Activated T-cell treated with anti-CD3 and anti-CD28 coated beads, Interleukin-2, amount 50 U/mL, for 24 hours (primary cell): ENCODE data around the gene HHATL.

Experiments
- DNase-seq: peaks from one replicate; pipeline ENCODE4 v3.0.0-alpha.2; 2020
- H3K27ac Mint-ChIP-seq: 2 replicates; pipeline ENCODE4 v1.8.0; 2020; ENCODE audit warnings: mild to moderate bottlenecking, mixed read lengths
- H3K27me3 Mint-ChIP-seq: 2 replicates; pipeline ENCODE4 v1.8.0; 2020; ENCODE audit warnings: mixed read lengths
- H3K36me3 Mint-ChIP-seq: 2 replicates; pipeline ENCODE4 v1.8.0; 2020; ENCODE audit warnings: low read depth, mixed read lengths
- H3K4me1 Mint-ChIP-seq: 2 replicates; pipeline ENCODE4 v1.8.0; 2020; ENCODE audit warnings: low read depth, mixed read lengths
- H3K4me3 Mint-ChIP-seq: 2 replicates; pipeline ENCODE4 v1.8.0; 2020; ENCODE audit warnings: mild to moderate bottlenecking, moderate library complexity, mixed read lengths
- H3K9me3 Mint-ChIP-seq: 2 replicates; pipeline ENCODE4 v1.8.0; 2020; ENCODE audit warnings: mixed read lengths

The HHATL gene

GRCh38 chr3:42675909-42676308 is 26.7 kb downstream of the HHATL start:
- Mint-ChIP-seq H3K4me1 (peaks cover 11% of the 10 kb centered on the region), H3K36me3 (no peaks in the 10 kb centered on the region), H3K27me3 (no peaks in the 10 kb centered on the region), H3K27ac (no peak overlapping the region), H3K9me3 (peaks cover 18% of the 10 kb centered on the region), H3K4me3 (no peak overlapping the region)
- DNase-seq, result no peak

GRCh38 chr3:42674146-42674545 is 28.5 kb downstream of the HHATL start:
- Mint-ChIP-seq H3K27ac (no peak overlapping the region), H3K4me1 (peaks cover 1% of the 10 kb centered on the region), H3K9me3 (peaks cover 18% of the 10 kb centered on the region), H3K4me3 (no peak overlapping the region), H3K36me3 (no peaks in the 10 kb centered on the region), H3K27me3 (no peaks in the 10 kb centered on the region)
- DNase-seq, result no peak

GRCh38 chr3:42673082-42673481 is 29.5 kb downstream of the HHATL start:
- DNase-seq, result no peak
- H3K4me1 Mint-ChIP-seq, result no peaks in the 10 kb centered on the region
- H3K4me3 Mint-ChIP-seq, result no peak overlapping the region
- no peaks in the 10 kb centered on the region for H3K27me3 Mint-ChIP-seq
- no peaks in the 10 kb centered on the region for H3K36me3 Mint-ChIP-seq
- H3K27ac Mint-ChIP-seq, result no peak overlapping the region
- peaks cover 17% of the 10 kb centered on the region for H3K9me3 Mint-ChIP-seq

GRCh38 chr3:42672515-42672914 is 30.1 kb downstream of the HHATL start:
- no peak for DNase-seq
- Mint-ChIP-seq H3K36me3 (no peaks in the 10 kb centered on the region), H3K4me1 (no peaks in the 10 kb centered on the region), H3K9me3 (peaks cover 12% of the 10 kb centered on the region), H3K27me3 (no peaks in the 10 kb centered on the region), H3K27ac (no peak overlapping the region), H3K4me3 (no peak overlapping the region)

GRCh38 chr3:42670670-42671069 is 31.9 kb downstream of the HHATL start:
- H3K4me3 Mint-ChIP-seq, result no peak overlapping the region
- DNase-seq, result no peak
- no peaks in the 10 kb centered on the region for H3K9me3 Mint-ChIP-seq
- no peaks in the 10 kb centered on the region for H3K27me3 Mint-ChIP-seq
- no peaks in the 10 kb centered on the region for H3K36me3 Mint-ChIP-seq
- no peaks in the 10 kb centered on the region for H3K4me1 Mint-ChIP-seq
- H3K27ac Mint-ChIP-seq, result no peak overlapping the region

- H3K36me3 Mint-ChIP-seq, result no peaks in the 10 kb centered on the region
- H3K4me1 Mint-ChIP-seq, result no peaks in the 10 kb centered on the region
- H3K4me3 Mint-ChIP-seq, result no peak overlapping the region
- no peaks in the 10 kb centered on the region for H3K27me3 Mint-ChIP-seq
- H3K9me3 Mint-ChIP-seq, result no peaks in the 10 kb centered on the region
- no peak for DNase-seq
- no peak overlapping the region for H3K27ac Mint-ChIP-seq
Observed at GRCh38 chr3:42670051-42670576, 32.5 kb downstream of the HHATL start.

GRCh38 chr3:42668793-42669217 is 33.8 kb downstream of the HHATL start:
- H3K27ac Mint-ChIP-seq, result no peak overlapping the region
- no peaks in the 10 kb centered on the region for H3K4me1 Mint-ChIP-seq
- no peaks in the 10 kb centered on the region for H3K27me3 Mint-ChIP-seq
- H3K9me3 Mint-ChIP-seq, result no peaks in the 10 kb centered on the region
- no peak for DNase-seq
- H3K4me3 Mint-ChIP-seq, result no peak overlapping the region
- no peaks in the 10 kb centered on the region for H3K36me3 Mint-ChIP-seq

- H3K4me1 Mint-ChIP-seq, result no peaks in the 10 kb centered on the region
- no peak overlapping the region for H3K27ac Mint-ChIP-seq
- no peak for DNase-seq
- no peaks in the 10 kb centered on the region for H3K27me3 Mint-ChIP-seq
- H3K4me3 Mint-ChIP-seq, result no peak overlapping the region
- H3K9me3 Mint-ChIP-seq, result no peaks in the 10 kb centered on the region
- no peaks in the 10 kb centered on the region for H3K36me3 Mint-ChIP-seq
Observed at GRCh38 chr3:42668413-42668760, 34.2 kb downstream of the HHATL start.

- H3K27me3 Mint-ChIP-seq, result no peaks in the 10 kb centered on the region
- H3K27ac Mint-ChIP-seq, result peak overlapping the region; percentile 10
- no peaks in the 10 kb centered on the region for H3K9me3 Mint-ChIP-seq
- H3K4me1 Mint-ChIP-seq, result no peaks in the 10 kb centered on the region
- no peak overlapping the region for H3K4me3 Mint-ChIP-seq
- no peaks in the 10 kb centered on the region for H3K36me3 Mint-ChIP-seq
- no peak for DNase-seq
Observed at GRCh38 chr3:42667523-42668412, 34.8 kb downstream of the HHATL start.

GRCh38 chr3:42667096-42667522 is 35.5 kb downstream of the HHATL start:
- Mint-ChIP-seq H3K27ac (peak overlapping the region; percentile 10), H3K4me3 (no peak overlapping the region)

GRCh38 chr3:42666577-42666998 is 36.0 kb downstream of the HHATL start:
- H3K27me3 Mint-ChIP-seq, result no peaks in the 10 kb centered on the region
- no peak overlapping the region for H3K4me3 Mint-ChIP-seq
- H3K27ac Mint-ChIP-seq, result no peak overlapping the region
- no peaks in the 10 kb centered on the region for H3K4me1 Mint-ChIP-seq
- peak; percentile 23 for DNase-seq
- no peaks in the 10 kb centered on the region for H3K9me3 Mint-ChIP-seq
- no peaks in the 10 kb centered on the region for H3K36me3 Mint-ChIP-seq

More at GRCh38 chr3:42667096-42667522, 35.5 kb downstream of the HHATL start:
- Mint-ChIP-seq H3K4me1 (no peaks in the 10 kb centered on the region), H3K36me3 (no peaks in the 10 kb centered on the region), H3K27me3 (no peaks in the 10 kb centered on the region), H3K9me3 (no peaks in the 10 kb centered on the region)
- no peak for DNase-seq

- no peaks in the 10 kb centered on the region for H3K9me3 Mint-ChIP-seq
- no peaks in the 10 kb centered on the region for H3K27me3 Mint-ChIP-seq
- H3K27ac Mint-ChIP-seq, result no peak overlapping the region
- no peaks in the 10 kb centered on the region for H3K4me1 Mint-ChIP-seq
- no peak for DNase-seq
- H3K36me3 Mint-ChIP-seq, result no peaks in the 10 kb centered on the region
- no peak overlapping the region for H3K4me3 Mint-ChIP-seq
Observed at GRCh38 chr3:42666022-42666421, 36.6 kb downstream of the HHATL start.

- no peak overlapping the region for H3K4me3 Mint-ChIP-seq
- DNase-seq, result peak; percentile 22
- no peaks in the 10 kb centered on the region for H3K4me1 Mint-ChIP-seq
- H3K27me3 Mint-ChIP-seq, result no peaks in the 10 kb centered on the region
- H3K9me3 Mint-ChIP-seq, result no peaks in the 10 kb centered on the region
- no peaks in the 10 kb centered on the region for H3K36me3 Mint-ChIP-seq
- H3K27ac Mint-ChIP-seq, result no peak overlapping the region
Observed at GRCh38 chr3:42665050-42665878, 37.3 kb downstream of the HHATL start.

GRCh38 chr3:42664438-42664803 is 38.2 kb downstream of the HHATL start:
- H3K9me3 Mint-ChIP-seq, result no peaks in the 10 kb centered on the region
- no peak overlapping the region for H3K4me3 Mint-ChIP-seq
- H3K36me3 Mint-ChIP-seq, result no peaks in the 10 kb centered on the region
- H3K4me1 Mint-ChIP-seq, result no peaks in the 10 kb centered on the region
- no peak overlapping the region for H3K27ac Mint-ChIP-seq
- H3K27me3 Mint-ChIP-seq, result no peaks in the 10 kb centered on the region
- no peak for DNase-seq
